Endothelial cell of umbilical vein (primary cell): ENCODE measurements around the gene HECA. TPM values are rescaled to one million over a fixed set of nuclear protein-coding genes. Genes with fewer than 3 reads are reported as not detected.
"Not testable (repeated sequence)": the region's sequence is repeated elsewhere in the genome, so short reads cannot be mapped to it uniquely, and the experiment has no call there.

ENCODE experiments used
- BruUV-seq: library from RNA; stranded (reverse); fragments of 400-500 nt; replicated peaks from 2 replicates; lab custom pipeline; 2021; lab: Mats Ljungman, UMichigan
- CTCF ChIA-PET: fragments of 300-600, 350-600 bp; sonication (Branson Sonifier 250); formaldehyde crosslinking; loops from one replicate; lab custom pipeline; 2021; ENCODE audit warnings: antibody characterized with exemption, inconsistent platforms; lab: Charles Lee
- POLR2A ChIA-PET: fragments of 300-600, 350-600 bp; sonication (Branson Sonifier 250); formaldehyde crosslinking; loops from one replicate; lab custom pipeline; 2021; ENCODE audit warnings: antibody characterized with exemption, inconsistent platforms; lab: Charles Lee
- DNase-seq: peaks from one replicate; pipeline ENCODE4 v3.0.0-alpha.2; 2011; ENCODE audit warnings: low read depth, low spot score
- FAIRE-seq: peaks from 2 replicates; lab custom pipeline; 2011; peaks lifted over from hg19 to GRCh38; lab: Jason Lieb, UNC
- H2AFZ ChIP-seq: 2 replicates; pipeline ENCODE4 v1.6.0; 2012; ENCODE audit warnings: low read depth, low read length, control low read depth, inconsistent platforms
- H3K27ac ChIP-seq: 2 replicates; pipeline ENCODE4 v1.5.1; 2011; ENCODE audit warnings: low read depth, mild to moderate bottlenecking, control low read depth, low read length, moderate library complexity; ENCODE audit not compliant: insufficient read depth
- H3K27me3 ChIP-seq, 2 experiments: 2 replicates each; pipeline versions ENCODE4 v1.6.0 to v1.6.1; 2011; ENCODE audit warnings: low read length in 2 of 2, mixed read lengths in 1 of 2; ENCODE audit not compliant: control insufficient read depth in 2 of 2, insufficient read depth in 2 of 2
- H3K36me3 ChIP-seq, 2 experiments: 2 replicates in 1 of 2; 3 replicates in 1 of 2; pipeline ENCODE4 v1.5.1; 2011; ENCODE audit warnings: low read length in 2 of 2, mild to moderate bottlenecking in 1 of 2, moderate library complexity in 1 of 2; ENCODE audit not compliant: control insufficient read depth in 2 of 2, insufficient read depth in 2 of 2; ENCODE audit errors: extremely low read depth in 1 of 2
- H3K4me1 ChIP-seq: 3 replicates; pipeline ENCODE4 v1.5.1; 2011; ENCODE audit warnings: mild to moderate bottlenecking, low read length; ENCODE audit not compliant: control insufficient read depth, insufficient read depth; ENCODE audit errors: extremely low read depth
- H3K4me2 ChIP-seq: 2 replicates; pipeline ENCODE4 v1.6.1; 2011; ENCODE audit warnings: low read length, control low read depth, mixed read lengths; ENCODE audit not compliant: insufficient read depth
- H3K4me3 ChIP-seq, 3 experiments: fragments of 200-600 bp in 1 of 3; sonication (generic), shearing (Covaris generic) in 1 of 3; replicated peaks in 1 of 3; 2 replicates each; pipeline ENCODE4 v1.5.1; 2011 to 2016; ENCODE audit warnings: control low read depth in 3 of 3, low read length in 3 of 3, mild to moderate bottlenecking in 2 of 3, inconsistent platforms in 1 of 3, low read depth in 1 of 3, moderate library complexity in 1 of 3; ENCODE audit not compliant: insufficient read depth in 1 of 3
- H3K79me2 ChIP-seq: 2 replicates; pipeline ENCODE4 v1.6.0; 2012; ENCODE audit warnings: low read length, inconsistent platforms; ENCODE audit not compliant: control insufficient read depth, insufficient read depth
- H3K9ac ChIP-seq: replicated peaks from 2 replicates; pipeline ENCODE3; 2011; ENCODE audit warnings: low read length, control low read depth; ENCODE audit not compliant: insufficient read depth; ENCODE audit errors: extremely low read depth
- H3K9me1 ChIP-seq: replicated peaks from 3 replicates; pipeline ENCODE4 v1.6.0; 2011; ENCODE audit warnings: mild to moderate bottlenecking, low read length; ENCODE audit not compliant: control insufficient read depth, insufficient read depth; ENCODE audit errors: extremely low read depth
- H3K9me3 ChIP-seq: replicated peaks from 2 replicates; pipeline ENCODE4 v1.5.1; 2012; ENCODE audit warnings: low read length, inconsistent platforms; ENCODE audit not compliant: control insufficient read depth, insufficient read depth
- H4K20me1 ChIP-seq: replicated peaks from 2 replicates; pipeline ENCODE3; 2011; ENCODE audit warnings: mild to moderate bottlenecking, low read length; ENCODE audit not compliant: control insufficient read depth, insufficient read depth; ENCODE audit errors: extremely low read depth
- GATA2 ChIP-seq: IDR thresholded peaks from 2 replicates; pipeline ENCODE4 v1.7.0; 2011; ENCODE audit warnings: low read depth, mild to moderate bottlenecking, moderate library complexity, mixed read lengths, low read length; ENCODE audit not compliant: insufficient read length, insufficient read depth
- MYC ChIP-seq: IDR thresholded peaks from one replicate; pipeline ENCODE4 v1.6.1; 2011; ENCODE audit warnings: mild to moderate bottlenecking, low read depth, low read length
- POLR2A ChIP-seq: IDR thresholded peaks from 2 replicates; pipeline ENCODE4 v1.6.1; 2012; ENCODE audit warnings: low read depth, mild to moderate bottlenecking, control low read depth, low read length
- dilution Hi-C: fragments of 300-500 bp; cut with MboI; formaldehyde crosslinking; loops from one replicate; pipeline ENCODE4 v1.15.0; 2019; ENCODE audit warnings: low sequenced_read_pairs; ENCODE audit not compliant: extremely low pct_ligation_motif_present
- intact Hi-C: fragments of 100-400 bp; cut with micrococcal nuclease; formaldehyde crosslinking; loops from one replicate; pipeline ENCODE4 v1.10.0; 2022
- polyA plus RNA-seq, 4 experiments: library from polyadenylated mRNA; depleted of rRNA in 3 of 4; stranded (reverse) in 3 of 4; unstranded in 1 of 4; fragments of >200 nt; gene quantifications; 2 replicates each; pipeline versions ENCODE4 v1.2.1 to v1.2.3, GENCODE V29; 2011 to 2012; ENCODE audit warnings: missing spikeins in 1 of 4
- total RNA-seq: library from RNA; stranded (reverse); gene quantifications from 2 replicates; pipeline ENCODE4 v1.2.3, GENCODE V29; 2021

Gene HECA
- total and polyA plus RNA-seq, 2 donors (not counting 3 experiments of a cell fraction or from before 2014, with no cell fraction given) = 5.8 to 16.7 TPM

- no peak overlapping the region for H2AFZ ChIP-seq
- no peaks in the 10 kb centered on the region for H3K4me1 ChIP-seq
- CTCF ChIA-PET = no interaction called here
- intact Hi-C loops (no loop called here), dilution Hi-C loops (no loop called here)
- peaks cover 0 to 2% of the 10 kb centered on the region in 2 experiments for H3K27me3 ChIP-seq
- H3K4me3 ChIP-seq = no peak overlapping the region
- POLR2A ChIA-PET = no interaction called here
- no peak for TF ChIP-seq MYC
- TF ChIP-seq GATA2 = no peak
- TF ChIP-seq POLR2A = no peak
- H3K79me2 ChIP-seq = no peaks in the 10 kb centered on the region
- no peak for DNase-seq
- H4K20me1 ChIP-seq = no peaks in the 10 kb centered on the region
- H3K27ac ChIP-seq = no peak overlapping the region
- no peak for FAIRE-seq
- no peaks in the 10 kb centered on the region for H3K9me3 ChIP-seq
- H3K9me1 ChIP-seq = no peaks in the 10 kb centered on the region
- no peak overlapping the region for H3K9ac ChIP-seq
- no peak overlapping the region for H3K4me2 ChIP-seq
- no TSS peak for BruUV-seq
- H3K36me3 ChIP-seq = no peaks in the 10 kb centered on the region
These were observed 71.0 kb downstream of the HECA start for GRCh38 chr6:139205843-139206242.

- DNase-seq, H3K4me3 ChIP-seq, H3K79me2 ChIP-seq, H3K4me1 ChIP-seq, H3K27ac ChIP-seq, H3K4me2 ChIP-seq, FAIRE-seq, CTCF ChIA-PET, intact Hi-C loops, H3K9me3 ChIP-seq, H3K27me3 ChIP-seq, POLR2A ChIA-PET, H2AFZ ChIP-seq, H4K20me1 ChIP-seq, BruUV-seq, dilution Hi-C loops, H3K9ac ChIP-seq, H3K36me3 ChIP-seq, H3K9me1 ChIP-seq: not testable (repeated sequence)
These were observed 75.9 kb downstream of the HECA start for GRCh38 chr6:139210766-139211165.

DNA sequence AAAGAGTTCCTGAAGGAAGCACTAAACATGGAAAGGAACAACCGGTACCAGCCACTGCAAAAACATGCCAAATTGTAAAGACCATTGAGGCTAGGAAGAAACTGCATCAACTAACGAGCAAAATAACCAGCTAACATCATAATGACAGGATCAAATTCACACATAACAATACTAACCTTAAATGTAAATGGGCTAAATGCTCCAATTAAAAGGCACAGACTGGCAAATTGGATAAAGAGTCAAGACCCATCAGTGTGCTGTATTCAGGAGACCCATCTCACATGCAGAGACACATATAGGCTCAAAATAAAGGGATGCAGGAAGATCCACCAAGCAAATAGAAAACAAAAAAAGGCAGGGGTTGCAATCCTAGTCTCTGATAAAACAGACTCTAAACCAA lies 77.6 kb downstream of the HECA start:
- H3K9me1 ChIP-seq, H4K20me1 ChIP-seq, BruUV-seq, H3K27ac ChIP-seq, H3K9ac ChIP-seq, H3K4me1 ChIP-seq, H3K27me3 ChIP-seq, H3K4me2 ChIP-seq, FAIRE-seq, CTCF ChIA-PET, H3K36me3 ChIP-seq, H3K9me3 ChIP-seq, DNase-seq, H2AFZ ChIP-seq, H3K79me2 ChIP-seq, intact Hi-C loops, H3K4me3 ChIP-seq, POLR2A ChIA-PET, dilution Hi-C loops: not testable (repeated sequence)
